Liver (tissue), 9 donors: ENCODE measurements around the gene PAX5. TPM values are rescaled to one million over a fixed set of nuclear protein-coding genes. Genes with fewer than 3 reads are reported as not detected.

Experiments
- DNase-seq: peaks from one replicate; pipeline ENCODE4 v3.0.0-alpha.2; 2017; ENCODE audit warnings: low spot score
- H3K27ac ChIP-seq, 2 donors: one replicate each; pipeline ENCODE4 v1.7.0; 2013; ENCODE audit warnings: inconsistent platforms in 2 of 2, low read length in 2 of 2, control low read depth in 1 of 2, low read depth in 1 of 2, mild to moderate bottlenecking in 1 of 2
- H3K27me3 ChIP-seq, 4 donors: one replicate each; pipeline versions ENCODE4 v1.6.1 to v1.7.0; 2013; ENCODE audit warnings: low read length in 3 of 4, inconsistent platforms in 1 of 4, mild to moderate bottlenecking in 1 of 4, moderate library complexity in 1 of 4; ENCODE audit not compliant: control insufficient read depth in 4 of 4, insufficient read depth in 4 of 4
- H3K36me3 ChIP-seq, 4 donors: one replicate each; pipeline versions ENCODE4 v1.6.1 to v1.7.0; 2013; ENCODE audit warnings: low read length in 3 of 4, mild to moderate bottlenecking in 3 of 4, low read depth in 1 of 4, moderate library complexity in 1 of 4; ENCODE audit not compliant: control insufficient read depth in 4 of 4, insufficient read depth in 3 of 4
- H3K4me1 ChIP-seq, 4 donors: one replicate each; pipeline versions ENCODE4 v1.6.1 to v1.7.0; 2013; ENCODE audit warnings: low read length in 3 of 4, mild to moderate bottlenecking in 3 of 4, moderate library complexity in 1 of 4; ENCODE audit not compliant: control insufficient read depth in 4 of 4, insufficient read depth in 4 of 4
- H3K4me3 ChIP-seq, 3 donors: one replicate each; pipeline versions ENCODE4 v1.6.1 to v1.7.0; 2013; ENCODE audit warnings: low read length in 3 of 3, control low read depth in 1 of 3, low read depth in 1 of 3, mild to moderate bottlenecking in 1 of 3
- H3K9ac ChIP-seq, 2 donors: one replicate each; pipeline ENCODE4 v1.7.0; 2013; ENCODE audit warnings: low read length in 2 of 2, mild to moderate bottlenecking in 2 of 2, moderate library complexity in 2 of 2, control low read depth in 1 of 2, low read depth in 1 of 2
- H3K9me3 ChIP-seq, 4 donors: one replicate each; pipeline versions ENCODE4 v1.6.1 to v1.7.0; 2013; ENCODE audit warnings: low read length in 3 of 4; ENCODE audit not compliant: control insufficient read depth in 4 of 4
- ATF3 ChIP-seq: IDR thresholded peaks from 2 replicates; pipeline ENCODE4 v1.6.1; 2016; ENCODE audit warnings: antibody characterized with exemption
- EGR1 ChIP-seq, 2 donors: IDR thresholded peaks; 2 replicates each; pipeline ENCODE4 v1.6.1; 2016 to 2018; ENCODE audit warnings: antibody characterized with exemption in 2 of 2, low read depth in 2 of 2
- FOXA1 ChIP-seq: IDR thresholded peaks from 2 replicates; pipeline ENCODE4 v1.6.1; 2016; ENCODE audit warnings: antibody characterized with exemption
- FOXA2 ChIP-seq: IDR thresholded peaks from 2 replicates; pipeline ENCODE4 v1.6.1; 2016; ENCODE audit warnings: antibody characterized with exemption
- GABPA ChIP-seq, 2 donors: IDR thresholded peaks in 1 of 2; conservative IDR thresholded peaks in 1 of 2; 2 replicates each; pipeline ENCODE4 v1.6.1; 2016; ENCODE audit warnings: antibody characterized with exemption in 2 of 2, mild to moderate bottlenecking in 1 of 2, moderate library complexity in 1 of 2
- HNF4A ChIP-seq, 2 donors: conservative IDR thresholded peaks; 2 replicates each; pipeline ENCODE4 v1.6.1; 2016; ENCODE audit warnings: antibody characterized with exemption in 2 of 2, mild to moderate bottlenecking in 2 of 2
- HNF4G ChIP-seq: IDR thresholded peaks from 2 replicates; pipeline ENCODE4 v1.6.1; 2016; ENCODE audit warnings: antibody characterized with exemption
- MAX ChIP-seq: IDR thresholded peaks from 2 replicates; pipeline ENCODE4 v1.6.1; 2016; ENCODE audit warnings: antibody characterized with exemption
- NR2F2 ChIP-seq: IDR thresholded peaks from 2 replicates; pipeline ENCODE4 v1.6.1; 2016; ENCODE audit warnings: antibody characterized with exemption
- REST ChIP-seq: IDR thresholded peaks from 2 replicates; pipeline ENCODE4 v1.6.1; 2016; ENCODE audit warnings: antibody characterized with exemption, mild to moderate bottlenecking
- RXRA ChIP-seq, 2 donors: IDR thresholded peaks; 2 replicates each; pipeline ENCODE4 v1.6.1; 2017 to 2018; ENCODE audit warnings: antibody characterized with exemption in 2 of 2, mild to moderate bottlenecking in 1 of 2
- SP1 ChIP-seq: IDR thresholded peaks from 2 replicates; pipeline ENCODE4 v1.6.1; 2018; ENCODE audit warnings: antibody characterized with exemption, mild to moderate bottlenecking
- TAF1 ChIP-seq: conservative IDR thresholded peaks from 2 replicates; pipeline ENCODE4 v1.6.1; 2016; ENCODE audit warnings: antibody characterized with exemption, mild to moderate bottlenecking
- YY1 ChIP-seq: IDR thresholded peaks from 2 replicates; pipeline ENCODE4 v1.6.1; 2016; ENCODE audit warnings: antibody characterized with exemption, mild to moderate bottlenecking
- ZBTB33 ChIP-seq: IDR thresholded peaks from 2 replicates; pipeline ENCODE4 v1.6.1; 2016; ENCODE audit warnings: antibody characterized with exemption
- WGBS: extraction: QIAGEN DNeasy Blood & Tissue Kit; methylation state at CpG from one replicate; pipeline ENCODE4 v1.1.7; 2013; 5-methylcytosine and 5-hydroxymethylcytosine counted together
- polyA plus RNA-seq, 2 donors: library from polyadenylated mRNA; stranded (reverse) in 1 of 2; unstranded in 1 of 2; fragments of 200-250 nt in 1 of 2; fragments of >200 nt in 1 of 2; fragmentation: Nextera tagmentation in 1 of 2; extraction: Ambion mirVana in 1 of 2; gene quantifications; one replicate each; pipeline versions ENCODE4 v1.2.1 to v1.2.3, GENCODE V29; 2013 to 2015
- total RNA-seq, 2 donors: library from RNA; depleted of rRNA; stranded (reverse); fragments of >200 nt; gene quantifications; one replicate each; pipeline ENCODE4 v1.2.3, GENCODE V29; 2014
- donor health status: healthy.
- donor health status: healthy.
- donor health status: healthy.
- donor health status: healthy.
- donor health status: healthy.

Gene PAX5
- total and polyA plus RNA-seq, 4 donors: 0.05 to 2.7 (median 0.11) TPM

GRCh38 chr9:36876056-36876455 lies 158.0 kb downstream of the PAX5 start (continued):
- TF ChIP-seq REST: no peak

- TF ChIP-seq SP1 (no peak), HNF4G (no peak), NR2F2 (no peak), EGR1 (IDR thresholded peaks at IDR 0.05; ENCODE audit: low read depth in 2 of 2) (no peak), REST (no peak), YY1 (no peak), ZBTB33 (no peak)
- H3K4me3 ChIP-seq: no peak overlapping the region
- H3K9me3 ChIP-seq: no peaks in the 10 kb centered on the region
- no peaks in the 10 kb centered on the region for H3K27me3 ChIP-seq
- no peaks in the 10 kb centered on the region for H3K4me1 ChIP-seq
- no peaks in the 10 kb centered on the region for H3K36me3 ChIP-seq
- 89% methylated on average over 6 of the region's 6 CpGs for WGBS
- no peak overlapping the region for H3K27ac ChIP-seq
- no peak for DNase-seq
- H3K9ac ChIP-seq: no peak overlapping the region
Measured at GRCh38 chr9:36874921-36875320, 159.1 kb downstream of the PAX5 start.

GRCh38 chr9:36874261-36874660 lies 159.8 kb downstream of the PAX5 start:
- no peak overlapping the region for H3K4me3 ChIP-seq
- DNase-seq: no peak
- no peak overlapping the region for H3K9ac ChIP-seq
- H3K27ac ChIP-seq: no peak overlapping the region
- 91% methylated on average over 3 of the region's 3 CpGs for WGBS
- H3K4me1 ChIP-seq: no peaks in the 10 kb centered on the region
- H3K36me3 ChIP-seq: no peaks in the 10 kb centered on the region
- H3K27me3 ChIP-seq: no peaks in the 10 kb centered on the region
- no peaks in the 10 kb centered on the region for H3K9me3 ChIP-seq
- TF ChIP-seq YY1 (no peak), RXRA (IDR thresholded peaks at IDR 0.05) (no peak), FOXA2 (no peak), REST (no peak), SP1 (no peak), GABPA (IDR thresholded peaks at IDR 0.05 in 1 of 2, conservative IDR thresholded peaks at IDR 0.05 in 1 of 2) (no peak), MAX (no peak), HNF4A (conservative IDR thresholded peaks at IDR 0.05) (no peak), FOXA1 (no peak), TAF1 (no peak), NR2F2 (no peak), ZBTB33 (no peak), ATF3 (no peak)
